Stimulated activated CD8-positive, alpha-beta memory T cell treated with anti-CD3 and anti-CD28 coated beads, Interleukin-2, amount 100 ng/mL, for 48 hours (primary cell): ENCODE results near the gene AMDHD2.
"Not testable (repeated sequence)": the region's sequence is repeated elsewhere in the genome, so short reads cannot be mapped to it uniquely, and the experiment has no call there.

Experiments used
- DNase-seq, 2 donors: peaks; one replicate each; pipeline ENCODE4 v3.0.0-alpha.2; 2020; ENCODE audit warnings: low read depth in 2 of 2

The AMDHD2 gene

DNA sequence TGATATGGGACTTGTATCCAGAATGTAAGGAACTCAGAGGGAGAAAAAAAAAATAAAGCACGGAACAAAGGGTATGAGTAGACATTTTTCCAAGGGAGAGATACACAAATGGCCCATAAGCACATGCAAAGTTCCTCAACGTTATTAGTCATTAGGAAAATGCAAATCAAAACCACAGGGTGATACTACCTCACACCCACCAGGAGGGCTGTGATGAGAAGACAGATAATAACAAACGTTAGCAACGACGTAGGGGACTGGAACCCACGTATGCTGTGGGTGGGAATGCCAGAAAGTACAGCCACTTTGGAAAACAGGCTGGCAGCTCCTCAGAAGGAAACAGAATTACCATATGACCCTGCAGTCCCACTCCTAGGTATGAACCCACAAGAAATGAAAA, 52.5 kb downstream of the AMDHD2 start:
- not testable (repeated sequence) for DNase-seq

DNA sequence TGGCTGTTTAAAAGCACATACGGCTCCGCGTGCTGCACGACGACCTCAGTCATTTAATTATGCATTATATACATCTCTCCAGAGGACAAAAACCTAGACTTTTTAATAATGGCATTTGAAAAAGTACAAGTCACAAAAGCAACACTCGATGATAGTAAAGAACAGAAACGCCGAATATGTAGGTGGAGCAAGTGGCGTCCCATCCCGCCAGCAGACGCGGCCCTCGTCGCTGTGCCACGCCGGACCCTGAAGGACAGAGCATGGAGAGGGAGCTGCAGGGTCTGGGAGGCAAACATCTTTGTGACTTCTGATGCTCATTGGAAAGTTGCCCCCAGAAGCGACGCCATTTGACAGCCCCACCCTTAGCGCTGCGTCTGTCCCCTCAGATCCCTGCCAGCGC, 55.7 kb downstream of the AMDHD2 start:
- DNase-seq = not testable (repeated sequence)

DNA sequence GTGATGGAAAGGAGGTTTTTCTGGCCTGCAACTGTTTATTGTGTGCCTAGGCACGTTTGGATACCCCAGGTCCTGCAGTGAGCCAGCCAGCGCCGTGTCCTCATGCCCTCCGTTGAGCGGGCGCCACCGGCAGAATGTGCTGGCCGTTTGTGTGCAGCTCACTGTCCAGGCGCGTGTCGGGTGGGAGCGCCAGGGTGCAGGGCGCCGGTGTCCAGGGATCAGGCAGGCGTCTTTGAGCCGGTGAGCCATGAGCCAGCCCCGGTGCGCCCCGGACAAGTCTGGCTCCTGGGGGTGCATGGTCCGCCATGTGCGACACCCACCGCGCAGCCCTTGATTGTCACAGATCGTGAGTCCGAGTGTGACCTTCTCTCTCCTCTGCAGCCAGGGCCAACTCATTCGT, 56.9 kb downstream of the AMDHD2 start:
- DNase-seq = not testable (repeated sequence)

DNA sequence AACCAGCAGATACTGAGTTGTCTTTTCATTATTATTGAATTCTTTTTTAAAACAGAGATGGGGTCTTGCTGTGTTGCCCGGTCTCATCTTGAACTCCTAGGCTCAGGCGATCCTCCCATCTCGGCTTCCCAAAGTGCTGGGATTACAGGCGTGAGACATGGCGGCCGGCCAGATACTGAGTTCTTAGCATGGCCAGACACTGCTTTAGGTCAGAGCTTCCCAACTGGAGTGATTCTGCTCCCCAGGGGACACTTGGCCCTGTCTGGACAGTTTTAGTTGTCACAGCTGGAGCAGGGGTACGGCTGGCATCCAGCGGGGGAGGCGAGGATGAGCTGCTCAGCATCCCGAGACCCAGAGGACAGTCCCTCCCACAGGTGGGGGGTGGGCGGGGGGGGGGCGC, 58.7 kb downstream of the AMDHD2 start:
- DNase-seq = not testable (repeated sequence)

DNA sequence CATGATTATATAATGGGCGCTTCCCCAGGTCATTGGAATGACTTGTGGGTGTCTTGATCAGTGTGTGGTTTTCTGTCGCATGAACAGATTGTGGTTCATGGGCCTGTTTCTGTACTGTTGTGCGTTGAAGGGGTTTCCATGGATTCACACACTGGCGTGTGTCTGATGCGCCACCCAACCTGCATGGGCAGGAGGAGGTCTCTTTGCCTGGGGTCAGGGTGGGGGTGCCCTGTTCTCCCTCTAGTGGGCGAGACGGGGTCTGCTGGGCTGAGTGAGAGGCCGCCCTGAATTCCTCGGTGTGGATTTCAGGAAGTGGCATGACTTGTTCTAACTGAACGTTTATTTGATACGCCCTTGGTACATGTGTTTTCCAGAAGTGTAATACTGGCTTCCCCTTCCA, 60.0 kb downstream of the AMDHD2 start:
- DNase-seq = not testable (repeated sequence)

DNA sequence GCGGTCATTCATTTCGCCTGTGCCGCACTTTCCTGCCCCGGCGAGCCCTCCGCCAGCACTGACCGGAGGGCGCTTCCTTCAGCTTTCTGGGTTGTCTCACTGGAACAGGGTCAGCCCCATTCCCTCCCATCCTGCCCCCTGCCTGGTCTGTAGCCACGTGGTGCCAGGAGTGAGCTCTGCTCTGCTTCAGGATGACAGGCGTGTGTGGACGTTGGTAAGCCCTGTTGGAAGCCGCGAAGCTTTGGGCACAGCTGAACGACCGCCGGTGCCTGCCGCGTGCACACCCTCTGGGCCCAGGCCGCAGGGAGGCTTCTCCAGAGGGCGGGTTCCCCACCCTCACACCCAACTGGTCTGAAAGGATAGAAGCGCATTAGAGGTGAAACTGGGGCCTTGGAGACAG, 60.6 kb downstream of the AMDHD2 start:
- DNase-seq = not testable (repeated sequence)
